ENCODE results near the gene LOXHD1.

DNA sequence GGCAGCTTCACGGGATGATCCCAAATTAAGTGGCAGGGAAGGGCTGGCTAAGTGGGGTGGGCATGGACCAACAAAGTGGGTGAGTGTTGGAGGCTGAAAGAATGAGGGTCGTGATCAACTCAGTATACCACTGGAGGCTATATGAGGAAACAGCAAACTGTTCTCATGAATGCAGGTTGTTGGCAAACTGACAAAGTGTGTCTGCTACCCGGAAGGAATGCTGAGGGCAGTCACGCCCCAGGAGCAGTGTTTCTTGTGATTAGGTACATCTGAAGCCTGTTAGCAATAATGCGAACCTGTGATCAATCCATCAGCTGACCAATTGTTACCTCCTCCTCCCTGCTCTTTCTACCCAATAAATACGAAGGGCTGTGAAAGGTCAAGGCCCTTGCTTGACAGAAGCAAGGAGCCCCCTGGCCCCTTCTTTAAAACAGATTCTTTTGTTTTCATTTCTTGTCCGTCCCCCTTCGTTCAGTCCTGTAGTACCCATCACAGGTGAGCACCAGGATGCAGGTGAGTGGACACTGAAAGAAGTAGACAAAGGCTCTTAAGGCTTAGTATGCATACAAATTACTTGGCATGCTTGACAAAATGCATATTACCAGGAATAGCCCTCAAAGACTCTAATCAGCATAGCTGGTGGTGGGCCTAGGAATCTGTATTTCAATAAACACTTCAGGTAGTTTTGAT is 67.9 kb downstream of the LOXHD1 start:
- TF ChIP-seq, protein P1, sequence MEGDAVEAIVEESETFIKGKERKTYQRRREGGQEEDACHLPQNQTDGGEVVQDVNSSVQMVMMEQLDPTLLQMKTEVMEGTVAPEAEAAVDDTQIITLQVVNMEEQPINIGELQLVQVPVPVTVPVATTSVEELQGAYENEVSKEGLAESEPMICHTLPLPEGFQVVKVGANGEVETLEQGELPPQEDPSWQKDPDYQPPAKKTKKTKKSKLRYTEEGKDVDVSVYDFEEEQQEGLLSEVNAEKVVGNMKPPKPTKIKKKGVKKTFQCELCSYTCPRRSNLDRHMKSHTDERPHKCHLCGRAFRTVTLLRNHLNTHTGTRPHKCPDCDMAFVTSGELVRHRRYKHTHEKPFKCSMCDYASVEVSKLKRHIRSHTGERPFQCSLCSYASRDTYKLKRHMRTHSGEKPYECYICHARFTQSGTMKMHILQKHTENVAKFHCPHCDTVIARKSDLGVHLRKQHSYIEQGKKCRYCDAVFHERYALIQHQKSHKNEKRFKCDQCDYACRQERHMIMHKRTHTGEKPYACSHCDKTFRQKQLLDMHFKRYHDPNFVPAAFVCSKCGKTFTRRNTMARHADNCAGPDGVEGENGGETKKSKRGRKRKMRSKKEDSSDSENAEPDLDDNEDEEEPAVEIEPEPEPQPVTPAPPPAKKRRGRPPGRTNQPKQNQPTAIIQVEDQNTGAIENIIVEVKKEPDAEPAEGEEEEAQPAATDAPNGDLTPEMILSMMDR (IDR thresholded peaks at IDR 0.05), result no peak
- TF ChIP-seq POLR2A (IDR thresholded peaks at IDR 0.05), result no peak

Data from testis (tissue), 2 donors.